Uterus (tissue), 2 donors: Measurements from ENCODE around the gene ATP11A.

ENCODE experiments used
- CTCF ChIP-seq, 4 experiments: fragments of 200-600 bp in 2 of 4; fragments of 450-650 bp in 2 of 4; sonication (generic) in 2 of 4; IDR thresholded peaks; one replicate each; pipeline ENCODE4 v1.5.1; 2016 to 2019; ENCODE audit warnings: antibody characterized with exemption in 4 of 4, mild to moderate bottlenecking in 2 of 4, moderate library complexity in 1 of 4
- POLR2A ChIP-seq, 2 donors: fragments of 450-650 bp; IDR thresholded peaks; one replicate each; pipeline ENCODE4 v1.6.1; 2016; ENCODE audit warnings: antibody characterized with exemption in 2 of 2, mild to moderate bottlenecking in 1 of 2, moderate library complexity in 1 of 2

GRCh38 chr13:112908342-112908741 is 218.5 kb downstream of the ATP11A start:
- TF ChIP-seq CTCF (IDR thresholded peaks at IDR 0.05) (no peak), POLR2A (IDR thresholded peaks at IDR 0.05) (no peak)
